Endothelial cell of umbilical vein (primary cell): Measurements from ENCODE around the gene CLPSL2. TPM values are rescaled to one million over a fixed set of nuclear protein-coding genes. Genes with fewer than 3 reads are reported as not detected.

Experiments used
- BruUV-seq: library from RNA; stranded (reverse); fragments of 400-500 nt; replicated peaks from 2 replicates; lab custom pipeline; 2021; lab: Mats Ljungman, UMichigan
- CTCF ChIA-PET: fragments of 300-600, 350-600 bp; sonication (Branson Sonifier 250); formaldehyde crosslinking; loops from one replicate; lab custom pipeline; 2021; ENCODE audit warnings: antibody characterized with exemption, inconsistent platforms; lab: Charles Lee
- POLR2A ChIA-PET: fragments of 300-600, 350-600 bp; sonication (Branson Sonifier 250); formaldehyde crosslinking; loops from one replicate; lab custom pipeline; 2021; ENCODE audit warnings: antibody characterized with exemption, inconsistent platforms; lab: Charles Lee
- DNase-seq: peaks from one replicate; pipeline ENCODE4 v3.0.0-alpha.2; 2011; ENCODE audit warnings: low read depth, low spot score
- FAIRE-seq: peaks from 2 replicates; lab custom pipeline; 2011; peaks lifted over from hg19 to GRCh38; lab: Jason Lieb, UNC
- H2AFZ ChIP-seq: 2 replicates; pipeline ENCODE4 v1.6.0; 2012; ENCODE audit warnings: low read depth, low read length, control low read depth, inconsistent platforms
- H3K27ac ChIP-seq: 2 replicates; pipeline ENCODE4 v1.5.1; 2011; ENCODE audit warnings: low read depth, mild to moderate bottlenecking, control low read depth, low read length, moderate library complexity; ENCODE audit not compliant: insufficient read depth
- H3K27me3 ChIP-seq, 2 experiments: 2 replicates each; pipeline versions ENCODE4 v1.6.0 to v1.6.1; 2011; ENCODE audit warnings: low read length in 2 of 2, mixed read lengths in 1 of 2; ENCODE audit not compliant: control insufficient read depth in 2 of 2, insufficient read depth in 2 of 2
- H3K36me3 ChIP-seq, 2 experiments: 2 replicates in 1 of 2; 3 replicates in 1 of 2; pipeline ENCODE4 v1.5.1; 2011; ENCODE audit warnings: low read length in 2 of 2, mild to moderate bottlenecking in 1 of 2, moderate library complexity in 1 of 2; ENCODE audit not compliant: control insufficient read depth in 2 of 2, insufficient read depth in 2 of 2; ENCODE audit errors: extremely low read depth in 1 of 2
- H3K4me1 ChIP-seq: 3 replicates; pipeline ENCODE4 v1.5.1; 2011; ENCODE audit warnings: mild to moderate bottlenecking, low read length; ENCODE audit not compliant: control insufficient read depth, insufficient read depth; ENCODE audit errors: extremely low read depth
- H3K4me2 ChIP-seq: 2 replicates; pipeline ENCODE4 v1.6.1; 2011; ENCODE audit warnings: low read length, control low read depth, mixed read lengths; ENCODE audit not compliant: insufficient read depth
- H3K4me3 ChIP-seq, 3 experiments: fragments of 200-600 bp in 1 of 3; sonication (generic), shearing (Covaris generic) in 1 of 3; replicated peaks in 1 of 3; 2 replicates each; pipeline ENCODE4 v1.5.1; 2011 to 2016; ENCODE audit warnings: control low read depth in 3 of 3, low read length in 3 of 3, mild to moderate bottlenecking in 2 of 3, inconsistent platforms in 1 of 3, low read depth in 1 of 3, moderate library complexity in 1 of 3; ENCODE audit not compliant: insufficient read depth in 1 of 3
- H3K79me2 ChIP-seq: 2 replicates; pipeline ENCODE4 v1.6.0; 2012; ENCODE audit warnings: low read length, inconsistent platforms; ENCODE audit not compliant: control insufficient read depth, insufficient read depth
- H3K9ac ChIP-seq: replicated peaks from 2 replicates; pipeline ENCODE3; 2011; ENCODE audit warnings: low read length, control low read depth; ENCODE audit not compliant: insufficient read depth; ENCODE audit errors: extremely low read depth
- H3K9me1 ChIP-seq: replicated peaks from 3 replicates; pipeline ENCODE4 v1.6.0; 2011; ENCODE audit warnings: mild to moderate bottlenecking, low read length; ENCODE audit not compliant: control insufficient read depth, insufficient read depth; ENCODE audit errors: extremely low read depth
- H3K9me3 ChIP-seq: replicated peaks from 2 replicates; pipeline ENCODE4 v1.5.1; 2012; ENCODE audit warnings: low read length, inconsistent platforms; ENCODE audit not compliant: control insufficient read depth, insufficient read depth
- H4K20me1 ChIP-seq: replicated peaks from 2 replicates; pipeline ENCODE3; 2011; ENCODE audit warnings: mild to moderate bottlenecking, low read length; ENCODE audit not compliant: control insufficient read depth, insufficient read depth; ENCODE audit errors: extremely low read depth
- CTCF ChIP-seq, 2 donors: IDR thresholded peaks; 1 replicate in 1 of 2; 2 replicates in 1 of 2; pipeline ENCODE4 v1.5.1; 2011; ENCODE audit warnings: low read length in 2 of 2, mild to moderate bottlenecking in 2 of 2, moderate library complexity in 2 of 2, control low read depth in 1 of 2, inconsistent platforms in 1 of 2, low read depth in 1 of 2; ENCODE audit not compliant: insufficient read depth in 1 of 2; ENCODE audit errors: extremely low read depth in 1 of 2
- EZH2 ChIP-seq: IDR thresholded peaks from 2 replicates; pipeline ENCODE4 v1.6.1; 2012; ENCODE audit warnings: borderline replicate concordance, low read depth, mild to moderate bottlenecking, moderate library complexity, low read length, inconsistent platforms; ENCODE audit not compliant: severe bottlenecking
- FOS ChIP-seq: IDR thresholded peaks from 2 replicates; pipeline ENCODE4 v1.6.1; 2011; ENCODE audit warnings: mild to moderate bottlenecking, low read length, moderate library complexity, borderline replicate concordance; ENCODE audit not compliant: insufficient read depth
- GATA2 ChIP-seq: IDR thresholded peaks from 2 replicates; pipeline ENCODE4 v1.7.0; 2011; ENCODE audit warnings: low read depth, mild to moderate bottlenecking, moderate library complexity, mixed read lengths, low read length; ENCODE audit not compliant: insufficient read length, insufficient read depth
- JUN ChIP-seq: IDR thresholded peaks from 2 replicates; pipeline ENCODE4 v1.6.1; 2011; ENCODE audit warnings: borderline replicate concordance, low read depth; ENCODE audit not compliant: insufficient read length, insufficient read depth
- MAX ChIP-seq: IDR thresholded peaks from 2 replicates; pipeline ENCODE4 v1.6.1; 2011; ENCODE audit not compliant: insufficient read depth, insufficient read length
- MYC ChIP-seq: IDR thresholded peaks from one replicate; pipeline ENCODE4 v1.6.1; 2011; ENCODE audit warnings: mild to moderate bottlenecking, low read depth, low read length
- POLR2A ChIP-seq: IDR thresholded peaks from 2 replicates; pipeline ENCODE4 v1.6.1; 2012; ENCODE audit warnings: low read depth, mild to moderate bottlenecking, control low read depth, low read length
- POLR2AphosphoS5 ChIP-seq: IDR thresholded peaks from 2 replicates; pipeline ENCODE4 v1.6.1; 2012; ENCODE audit warnings: low read depth, mild to moderate bottlenecking, control low read depth, low read length, moderate library complexity; ENCODE audit not compliant: insufficient read depth
- dilution Hi-C: fragments of 300-500 bp; cut with MboI; formaldehyde crosslinking; loops from one replicate; pipeline ENCODE4 v1.15.0; 2019; ENCODE audit warnings: low sequenced_read_pairs; ENCODE audit not compliant: extremely low pct_ligation_motif_present
- intact Hi-C: fragments of 100-400 bp; cut with micrococcal nuclease; formaldehyde crosslinking; loops from one replicate; pipeline ENCODE4 v1.10.0; 2022
- polyA plus RNA-seq, 4 experiments: library from polyadenylated mRNA; depleted of rRNA in 3 of 4; stranded (reverse) in 3 of 4; unstranded in 1 of 4; fragments of >200 nt; gene quantifications; 2 replicates each; pipeline versions ENCODE4 v1.2.1 to v1.2.3, GENCODE V29; 2011 to 2012; ENCODE audit warnings: missing spikeins in 1 of 4
- total RNA-seq: library from RNA; stranded (reverse); gene quantifications from 2 replicates; pipeline ENCODE4 v1.2.3, GENCODE V29; 2021

Gene CLPSL2
- total and polyA plus RNA-seq, 2 donors (not counting 3 experiments of a cell fraction or from before 2014, with no cell fraction given) = not detected

GRCh38 chr6:35775031-35775430 lies 1.4 kb upstream of the CLPSL2 start:
- Histone ChIP-seq H3K79me2 (no peaks in the 10 kb centered on the region), H3K27me3 (peaks cover 0 to 6% of the 10 kb centered on the region in 2 experiments), H3K9me3 (no peaks in the 10 kb centered on the region), H3K4me3 (no peak overlapping the region), H3K9me1 (no peaks in the 10 kb centered on the region), H3K36me3 (no peaks in the 10 kb centered on the region), H2AFZ (no peak overlapping the region), H3K27ac (no peak overlapping the region), H3K4me2 (no peak overlapping the region), H4K20me1 (no peaks in the 10 kb centered on the region), H3K9ac (no peak overlapping the region), H3K4me1 (peaks cover 3% of the 10 kb centered on the region)
- no peak for TF ChIP-seq POLR2AphosphoS5
- TF ChIP-seq EZH2 = no peak
- TF ChIP-seq JUN = no peak
- TF ChIP-seq FOS = no peak
- TF ChIP-seq MYC = no peak
- no peak for TF ChIP-seq MAX
- no peak for TF ChIP-seq GATA2
- TF ChIP-seq POLR2A = no peak
- no peak for TF ChIP-seq CTCF (IDR thresholded peaks at IDR 0.05; ENCODE audit: extremely low read depth in 1 of 2, insufficient read depth in 1 of 2, low read depth in 1 of 2, low read length in 2 of 2)
- dilution Hi-C loops = no loop called here
- FAIRE-seq (peak; percentile 8), DNase-seq (peak; percentile 18)
- BruUV-seq = no TSS peak
- intact Hi-C loops = no loop called here
- POLR2A ChIA-PET = no interaction called here
- CTCF ChIA-PET = no interaction called here
